Astrocyte (in vitro differentiated cells and primary cell): ENCODE measurements around the gene MKRN3. TPM values are rescaled to one million over a fixed set of nuclear protein-coding genes. Genes with fewer than 3 reads are reported as not detected.

Experiments
- DNase-seq: peaks from one replicate; pipeline ENCODE4 v3.0.0-alpha.2; 2010; ENCODE audit warnings: low read depth
- FAIRE-seq: peaks from 2 replicates; lab custom pipeline; 2011; peaks lifted over from hg19 to GRCh38; lab: Jason Lieb, UNC
- H2AFZ ChIP-seq: 2 replicates; pipeline ENCODE4 v1.6.0; 2012; ENCODE audit warnings: low read depth, low read length, inconsistent platforms
- H3K27ac ChIP-seq: 2 replicates; pipeline ENCODE4 v1.5.1; 2011; ENCODE audit warnings: low read depth, low read length, inconsistent platforms
- H3K27me3 ChIP-seq: 2 replicates; pipeline ENCODE4 v1.6.0; 2011; ENCODE audit warnings: low read length, inconsistent platforms; ENCODE audit not compliant: insufficient read depth
- H3K36me3 ChIP-seq: 2 replicates; pipeline ENCODE4 v1.5.1; 2011; ENCODE audit warnings: low read length, inconsistent platforms; ENCODE audit not compliant: insufficient read depth
- H3K4me1 ChIP-seq: 2 replicates; pipeline ENCODE4 v1.5.1; 2011; ENCODE audit warnings: low read length, inconsistent platforms; ENCODE audit not compliant: insufficient read depth
- H3K4me2 ChIP-seq: 2 replicates; pipeline ENCODE4 v1.6.0; 2012; ENCODE audit warnings: low read length, inconsistent platforms
- H3K4me3 ChIP-seq: 2 replicates; pipeline ENCODE4 v1.5.1; 2011; ENCODE audit warnings: low read depth, mild to moderate bottlenecking, low read length, inconsistent platforms; ENCODE audit not compliant: insufficient read depth
- H3K79me2 ChIP-seq: 2 replicates; pipeline ENCODE4 v1.6.0; 2012; ENCODE audit warnings: mild to moderate bottlenecking, low read length, inconsistent platforms; ENCODE audit not compliant: insufficient read depth
- H3K9ac ChIP-seq: 2 replicates; pipeline ENCODE4 v1.6.0; 2012; ENCODE audit warnings: mild to moderate bottlenecking, low read length, inconsistent platforms
- H3K9me3 ChIP-seq: 2 replicates; pipeline ENCODE4 v1.5.1; 2012; ENCODE audit warnings: low read depth, mild to moderate bottlenecking, low read length, inconsistent platforms; ENCODE audit not compliant: insufficient read depth
- H4K20me1 ChIP-seq: 2 replicates; pipeline ENCODE4 v1.6.0; 2012; ENCODE audit warnings: low read length, inconsistent platforms; ENCODE audit not compliant: insufficient read depth
- H3K27ac Mint-ChIP-seq: one replicate; pipeline ENCODE4 v1.8.0; 2021; ENCODE audit warnings: mild to moderate bottlenecking, mixed read lengths; ENCODE audit not compliant: unreplicated experiment
- H3K27me3 Mint-ChIP-seq: one replicate; pipeline ENCODE4 v1.8.0; 2021; ENCODE audit warnings: low read depth, mixed read lengths; ENCODE audit not compliant: unreplicated experiment
- H3K36me3 Mint-ChIP-seq: one replicate; pipeline ENCODE4 v1.8.0; 2021; ENCODE audit warnings: low read depth, mixed read lengths; ENCODE audit not compliant: unreplicated experiment
- H3K4me1 Mint-ChIP-seq: one replicate; pipeline ENCODE4 v1.8.0; 2021; ENCODE audit warnings: low read depth, mixed read lengths; ENCODE audit not compliant: unreplicated experiment
- H3K4me3 Mint-ChIP-seq: one replicate; pipeline ENCODE4 v1.8.0; 2021; ENCODE audit warnings: mild to moderate bottlenecking, moderate library complexity, mixed read lengths; ENCODE audit not compliant: unreplicated experiment
- H3K9me3 Mint-ChIP-seq: one replicate; pipeline ENCODE4 v1.8.0; 2021; ENCODE audit warnings: mild to moderate bottlenecking, mixed read lengths; ENCODE audit not compliant: unreplicated experiment
- CTCF ChIP-seq: IDR thresholded peaks from 2 replicates; pipeline ENCODE4 v1.5.1; 2011; ENCODE audit warnings: low read depth, mild to moderate bottlenecking, inconsistent platforms, low read length, moderate library complexity; ENCODE audit not compliant: insufficient read depth
- EZH2 ChIP-seq: IDR thresholded peaks from 2 replicates; pipeline ENCODE4 v1.6.1; 2012; ENCODE audit warnings: mild to moderate bottlenecking, low read length, inconsistent platforms; ENCODE audit not compliant: insufficient read depth
- total RNA-seq: library from RNA; stranded (reverse); gene quantifications from 2 replicates; pipeline ENCODE4 v1.2.1, GENCODE V29; 2021

The MKRN3 gene
- total RNA-seq, 1 donor from 2014 or later: not detected

- peak overlapping the region; percentile 88 for H3K27ac ChIP-seq
- peak; percentile 4 for DNase-seq
- peak overlapping the region; percentile 98 for H3K9ac ChIP-seq
- FAIRE-seq: no peak
- H3K9me3 Mint-ChIP-seq: peaks cover 2% of the 10 kb centered on the region
- no peaks in the 10 kb centered on the region for H3K9me3 ChIP-seq
- no peak overlapping the region for H3K4me3 Mint-ChIP-seq
- peak overlapping the region; percentile 75 for H3K4me3 ChIP-seq
- H3K36me3 ChIP-seq: no peaks in the 10 kb centered on the region
- H3K4me1 Mint-ChIP-seq: no peaks in the 10 kb centered on the region
- H3K79me2 ChIP-seq: peaks cover 42% of the 10 kb centered on the region
- peaks cover 13% of the 10 kb centered on the region for H4K20me1 ChIP-seq
- peaks cover 9% of the 10 kb centered on the region for H3K4me1 ChIP-seq
- no peaks in the 10 kb centered on the region for H3K27me3 ChIP-seq
- H3K27me3 Mint-ChIP-seq: no peaks in the 10 kb centered on the region
- H3K36me3 Mint-ChIP-seq: no peaks in the 10 kb centered on the region
- TF ChIP-seq CTCF: no peak
- no peak for TF ChIP-seq EZH2
- H3K4me2 ChIP-seq: peak overlapping the region; percentile 80
- no peak overlapping the region for H3K27ac Mint-ChIP-seq
- peak overlapping the region; percentile 85 for H2AFZ ChIP-seq
Observed at GRCh38 chr15:23564821-23565394, 566 bp upstream of the MKRN3 start.

- no peak for FAIRE-seq
- peaks cover 9% of the 10 kb centered on the region for H3K4me1 ChIP-seq
- Mint-ChIP-seq H3K27ac (no peak overlapping the region), H3K4me1 (peaks cover 7% of the 10 kb centered on the region), H3K9me3 (peaks cover 2% of the 10 kb centered on the region), H3K4me3 (peak overlapping the region; percentile 1), H3K27me3 (no peaks in the 10 kb centered on the region), H3K36me3 (no peaks in the 10 kb centered on the region)
- peak overlapping the region; percentile 80 for H3K4me2 ChIP-seq
- DNase-seq: peak; percentile 42
- peak overlapping the region; percentile 75 for H3K4me3 ChIP-seq
- peaks cover 54% of the 10 kb centered on the region for H3K79me2 ChIP-seq
- peak overlapping the region; percentile 98 for H3K9ac ChIP-seq
- H3K9me3 ChIP-seq: no peaks in the 10 kb centered on the region
- peak overlapping the region; percentile 88 for H3K27ac ChIP-seq
- H3K27me3 ChIP-seq: no peaks in the 10 kb centered on the region
- H3K36me3 ChIP-seq: no peaks in the 10 kb centered on the region
- TF ChIP-seq CTCF (no peak), EZH2 (no peak)
- peak overlapping the region; percentile 85 for H2AFZ ChIP-seq
- peaks cover 13% of the 10 kb centered on the region for H4K20me1 ChIP-seq
Observed at GRCh38 chr15:23566071-23566554, 639 bp downstream of the MKRN3 start.

GRCh38 chr15:23566651-23567050 is 1.2 kb downstream of the MKRN3 start:
- H4K20me1 ChIP-seq: peaks cover 13% of the 10 kb centered on the region
- DNase-seq: peak; percentile 37
- H3K36me3 Mint-ChIP-seq: no peaks in the 10 kb centered on the region
- no peaks in the 10 kb centered on the region for H3K27me3 Mint-ChIP-seq
- no peak overlapping the region for H2AFZ ChIP-seq
- peak overlapping the region; percentile 88 for H3K27ac ChIP-seq
- FAIRE-seq: no peak
- H3K9ac ChIP-seq: peak overlapping the region; percentile 98
- H3K4me1 ChIP-seq: peaks cover 9% of the 10 kb centered on the region
- no peaks in the 10 kb centered on the region for H3K27me3 ChIP-seq
- peaks cover 2% of the 10 kb centered on the region for H3K9me3 Mint-ChIP-seq
- peak overlapping the region; percentile 1 for H3K4me3 Mint-ChIP-seq
- H3K79me2 ChIP-seq: peaks cover 58% of the 10 kb centered on the region
- TF ChIP-seq EZH2 (no peak), CTCF (no peak)
- no peak overlapping the region for H3K27ac Mint-ChIP-seq
- H3K36me3 ChIP-seq: no peaks in the 10 kb centered on the region
- H3K4me1 Mint-ChIP-seq: peaks cover 7% of the 10 kb centered on the region
- H3K4me2 ChIP-seq: peak overlapping the region; percentile 80
- no peaks in the 10 kb centered on the region for H3K9me3 ChIP-seq
- H3K4me3 ChIP-seq: peak overlapping the region; percentile 75
